Thymus (tissue), 11 donors: ENCODE results near the gene AUH. TPM values are rescaled to one million over a fixed set of nuclear protein-coding genes. Genes with fewer than 3 reads are reported as not detected.

Source experiments
- DNase-seq, 9 donors: peaks; one replicate each; pipeline ENCODE4 v3.0.0-alpha.2; 2013; ENCODE audit warnings: low spot score in 9 of 9, low read depth in 6 of 9, missing footprints in 1 of 9
- H3K27ac ChIP-seq, 2 donors: one replicate each; pipeline ENCODE4 v1.5.1; 2013; ENCODE audit warnings: control low read depth in 1 of 2, low read depth in 1 of 2, low read length in 1 of 2, mild to moderate bottlenecking in 1 of 2, moderate library complexity in 1 of 2
- H3K27me3 ChIP-seq, 2 donors: one replicate each; pipeline ENCODE4 v1.5.1; 2013; ENCODE audit warnings: low read length in 1 of 2; ENCODE audit not compliant: control insufficient read depth in 2 of 2, insufficient read depth in 1 of 2
- H3K36me3 ChIP-seq, 2 donors: one replicate each; pipeline ENCODE4 v1.5.1; 2013; ENCODE audit warnings: low read length in 1 of 2, mild to moderate bottlenecking in 1 of 2, moderate library complexity in 1 of 2; ENCODE audit not compliant: control insufficient read depth in 2 of 2, insufficient read depth in 2 of 2
- H3K4me1 ChIP-seq, 2 donors: one replicate each; pipeline ENCODE4 v1.5.1; 2013; ENCODE audit warnings: low read length in 2 of 2; ENCODE audit not compliant: control insufficient read depth in 2 of 2, insufficient read depth in 2 of 2
- H3K4me3 ChIP-seq, 2 donors: one replicate each; pipeline ENCODE4 v1.5.1; 2013; ENCODE audit warnings: low read length in 2 of 2, control low read depth in 1 of 2, mild to moderate bottlenecking in 1 of 2
- H3K9me3 ChIP-seq, 2 donors: one replicate each; pipeline ENCODE4 v1.5.1; 2013; ENCODE audit warnings: low read length in 1 of 2, mild to moderate bottlenecking in 1 of 2; ENCODE audit not compliant: control insufficient read depth in 2 of 2, insufficient read depth in 1 of 2
- WGBS: extraction: QIAGEN DNeasy Blood & Tissue Kit; methylation state at CpG from one replicate; pipeline ENCODE4 v1.1.7; 2013; 5-methylcytosine and 5-hydroxymethylcytosine counted together
- polyA plus RNA-seq: library from polyadenylated mRNA; stranded (reverse); fragments of 200-250 nt; gene quantifications from one replicate; pipeline ENCODE4 v1.2.3, GENCODE V29; 2013
- total RNA-seq: library from RNA; stranded (reverse); fragments of 120-200 nt; gene quantifications from one replicate; pipeline ENCODE4 v1.2.4, GENCODE V29; 2013
- donor health status: healthy.

Gene AUH
- total and polyA plus RNA-seq, 2 donors = 14.2 to 41.5 TPM

DNA sequence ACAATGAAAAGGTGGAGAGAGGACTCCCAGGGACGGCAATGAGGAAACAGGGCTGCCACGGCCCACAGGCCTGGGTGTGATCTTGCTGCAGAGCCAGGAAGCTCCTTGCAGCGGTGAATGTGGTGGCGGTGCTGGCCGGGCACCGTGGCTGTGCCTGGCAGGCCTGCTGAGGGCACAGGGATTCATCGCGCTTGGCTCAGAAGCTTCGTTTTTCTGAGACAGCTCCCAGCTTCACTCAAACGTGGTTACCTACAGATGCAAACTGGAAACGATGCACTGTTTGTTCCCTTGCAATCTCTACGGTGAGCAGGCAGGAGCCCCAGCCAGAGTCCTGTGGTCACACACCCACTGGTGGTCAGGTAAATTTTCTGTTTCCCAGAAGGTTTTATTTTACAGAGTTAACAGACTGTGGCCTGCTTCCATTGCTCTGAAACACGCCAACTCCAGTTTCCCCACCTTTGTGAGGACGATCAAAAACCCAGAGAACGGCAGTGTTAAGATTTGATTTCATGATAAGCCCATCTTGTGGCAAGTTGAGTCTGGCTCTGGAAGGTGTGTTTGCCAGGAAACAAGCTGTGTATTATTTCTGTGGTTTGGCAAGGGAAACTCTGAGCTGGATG lies 183.9 kb downstream of the AUH start:
- peak overlapping the region; percentile 62 to 86 for H3K27ac ChIP-seq
- no peaks in the 10 kb centered on the region for H3K36me3 ChIP-seq
- H3K4me1 ChIP-seq = peaks cover 8 to 20% of the 10 kb centered on the region in 2 donors
- no peaks in the 10 kb centered on the region for H3K9me3 ChIP-seq
- no peak overlapping the region for H3K4me3 ChIP-seq
- no peaks in the 10 kb centered on the region for H3K27me3 ChIP-seq
- DNase-seq = peak in 1 of 9 donors; percentile 56
- 10% methylated on average over 15 of the region's 15 CpGs for WGBS

DNA sequence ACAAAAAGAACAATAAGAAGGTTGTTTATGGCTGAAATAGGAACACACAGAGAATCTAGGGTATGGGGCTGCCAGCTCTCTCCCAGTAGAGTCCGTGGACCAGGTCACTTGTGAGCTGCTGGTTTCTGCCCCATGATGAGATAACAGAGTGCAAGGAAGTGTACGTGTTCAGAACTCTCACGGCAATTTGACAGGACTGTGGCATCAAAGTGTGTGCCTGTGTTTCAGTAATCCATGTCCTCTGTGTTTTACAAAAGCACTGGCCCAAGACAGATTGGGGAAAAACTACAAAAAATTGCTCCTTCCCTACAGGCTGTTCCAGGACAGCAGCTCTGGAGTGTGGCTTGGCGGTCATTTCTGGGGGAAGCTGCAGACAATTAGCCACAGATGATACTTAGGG lies 184.6 kb downstream of the AUH start:
- Histone ChIP-seq H3K4me3 (no peak overlapping the region), H3K36me3 (no peaks in the 10 kb centered on the region), H3K27me3 (no peaks in the 10 kb centered on the region), H3K27ac (peak overlapping the region; percentile 62 to 86), H3K9me3 (no peaks in the 10 kb centered on the region), H3K4me1 (peaks cover 8 to 19% of the 10 kb centered on the region in 2 donors)
- no peak for DNase-seq
- WGBS = 90% methylated on average over 4 of the region's 4 CpGs

DNA sequence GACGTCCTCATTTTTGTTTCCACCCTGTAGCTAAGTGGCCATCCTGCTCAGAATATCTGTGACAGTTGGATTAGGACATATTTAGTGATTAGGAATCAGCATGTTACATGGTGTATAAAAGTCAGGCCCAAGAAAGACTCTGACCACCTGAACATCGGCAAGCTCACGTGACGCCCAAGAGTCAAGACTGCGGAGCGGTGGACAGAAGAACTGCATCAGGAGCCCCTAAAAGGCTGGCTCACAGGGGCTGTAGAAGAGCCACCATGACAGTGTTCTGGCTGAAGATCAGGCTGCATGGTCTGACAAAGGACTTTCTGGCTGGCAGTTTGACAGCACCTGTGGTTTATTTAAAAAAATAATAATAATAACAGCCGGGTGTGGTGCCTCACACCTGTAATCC lies 185.3 kb downstream of the AUH start:
- 98% methylated on average over 7 of the region's 7 CpGs for WGBS
- H3K4me1 ChIP-seq = peaks cover 8 to 19% of the 10 kb centered on the region in 2 donors
- no peak for DNase-seq

DNA sequence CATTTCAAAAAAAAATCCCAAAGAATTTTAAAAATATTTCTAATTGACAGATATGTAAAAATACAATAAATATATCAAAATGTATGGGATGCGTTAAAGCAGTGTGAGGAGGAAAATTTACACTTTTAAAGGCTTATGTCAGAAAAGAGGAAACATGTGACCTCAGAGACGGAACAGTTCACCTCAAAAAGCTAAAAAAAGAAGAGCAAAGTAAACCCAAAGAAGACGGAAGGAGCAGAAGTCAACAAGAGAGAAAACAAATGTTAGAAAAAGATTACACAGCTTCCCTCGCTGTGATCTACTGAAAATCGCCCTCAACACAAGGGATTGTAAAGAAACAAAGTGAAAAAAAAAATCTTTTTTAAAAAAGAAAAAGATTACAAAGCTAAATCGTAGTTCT lies 186.9 kb downstream of the AUH start:
- Histone ChIP-seq H3K27ac (peak overlapping the region in 1 of 2 donors; percentile 31), H3K4me1 (peaks cover 8 to 19% of the 10 kb centered on the region in 2 donors), H3K9me3 (no peaks in the 10 kb centered on the region), H3K36me3 (no peaks in the 10 kb centered on the region), H3K27me3 (no peaks in the 10 kb centered on the region), H3K4me3 (no peak overlapping the region)
- 11% methylated on average over 6 of the region's 6 CpGs for WGBS
- DNase-seq = peak in 4 of 9 donors; percentile 39 to 81 (median 51)

More for the DNA sequence above, 185.3 kb downstream of the AUH start:
- H3K27me3 ChIP-seq = no peaks in the 10 kb centered on the region
- no peak overlapping the region for H3K4me3 ChIP-seq
- no peak overlapping the region for H3K27ac ChIP-seq
- no peaks in the 10 kb centered on the region for H3K9me3 ChIP-seq
- H3K36me3 ChIP-seq = no peaks in the 10 kb centered on the region

DNA sequence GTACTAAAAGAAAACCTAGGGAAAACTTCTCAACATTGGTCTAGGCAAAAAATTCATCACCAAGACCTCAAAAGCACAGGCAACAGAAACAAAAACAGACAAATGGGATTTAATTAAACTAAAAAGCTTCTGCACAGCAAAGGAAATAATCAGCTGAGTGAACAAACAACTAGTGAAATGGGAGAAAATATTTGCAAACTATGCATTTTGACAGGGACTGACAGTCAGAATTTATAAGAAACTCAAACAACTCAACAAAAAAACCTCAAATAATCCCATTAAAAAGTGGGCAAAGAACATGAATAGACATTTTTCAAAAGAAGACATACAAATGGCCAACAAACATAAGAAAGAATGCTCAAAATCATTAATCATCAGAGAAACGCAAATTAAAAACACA lies 189.4 kb downstream of the AUH start:
- Histone ChIP-seq H3K4me3 (no peak overlapping the region), H3K27me3 (no peaks in the 10 kb centered on the region), H3K36me3 (no peaks in the 10 kb centered on the region), H3K9me3 (no peaks in the 10 kb centered on the region), H3K4me1 (peaks cover 2 to 5% of the 10 kb centered on the region in 2 donors), H3K27ac (no peak overlapping the region)
- 95% methylated on average over 1 of the region's 1 CpG for WGBS
- DNase-seq = no peak

DNA sequence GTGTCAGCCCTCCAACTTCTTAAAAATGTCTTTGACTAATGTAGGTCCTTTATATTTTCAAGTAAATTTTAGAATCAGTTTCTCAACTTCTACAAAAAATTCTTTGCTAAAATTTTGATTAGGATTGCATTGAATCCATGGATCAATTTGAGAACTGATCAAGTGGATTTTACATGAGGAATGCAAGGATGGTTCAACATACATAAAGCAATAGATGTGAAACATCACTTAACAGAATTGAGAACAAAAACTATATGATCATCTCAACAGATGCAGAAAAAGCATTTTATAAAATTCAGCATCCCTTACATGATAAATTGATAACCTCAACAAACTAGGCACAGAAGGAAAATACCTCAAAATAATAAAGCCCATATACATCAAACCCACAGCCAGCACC lies 190.8 kb downstream of the AUH start:
- Histone ChIP-seq H3K4me3 (no peak overlapping the region), H3K36me3 (no peaks in the 10 kb centered on the region), H3K4me1 (no peaks in the 10 kb centered on the region), H3K27me3 (no peaks in the 10 kb centered on the region), H3K9me3 (no peaks in the 10 kb centered on the region), H3K27ac (no peak overlapping the region)
- no peak for DNase-seq

DNA sequence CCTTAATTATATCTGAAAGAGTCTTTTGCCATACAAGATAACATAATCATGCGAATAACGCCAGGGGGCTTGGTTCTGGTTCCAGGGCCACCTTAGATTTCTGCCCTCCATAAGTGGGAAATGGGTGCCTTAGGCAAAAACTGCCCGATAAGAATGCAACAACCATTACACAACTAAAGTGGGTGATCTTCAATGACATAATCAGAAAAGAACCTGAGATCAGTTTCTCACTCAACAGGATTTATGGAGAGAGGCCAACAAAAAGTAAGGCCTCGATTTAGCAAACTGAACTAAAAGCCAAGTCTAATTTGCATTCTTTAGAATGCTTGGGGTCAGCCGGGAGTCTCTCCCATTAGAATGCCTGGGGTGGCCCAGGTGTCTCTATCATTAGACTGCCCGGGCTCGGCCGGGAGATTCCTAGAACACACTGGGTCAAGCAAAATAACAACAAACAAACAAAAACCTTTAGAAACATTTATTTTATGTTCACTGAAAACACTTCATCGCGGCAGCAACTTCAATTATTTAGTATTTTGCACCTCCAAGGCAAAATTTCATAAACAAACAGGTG lies 194.8 kb downstream of the AUH start:
- no peak overlapping the region for H3K27ac ChIP-seq
- no peaks in the 10 kb centered on the region for H3K9me3 ChIP-seq
- peaks cover 32 to 35% of the 10 kb centered on the region in 2 donors for H3K4me1 ChIP-seq
- H3K4me3 ChIP-seq = no peak overlapping the region
- H3K27me3 ChIP-seq = no peaks in the 10 kb centered on the region
- 94% methylated on average over 10 of the region's 10 CpGs for WGBS
- DNase-seq = no peak
- H3K36me3 ChIP-seq = no peaks in the 10 kb centered on the region

DNA sequence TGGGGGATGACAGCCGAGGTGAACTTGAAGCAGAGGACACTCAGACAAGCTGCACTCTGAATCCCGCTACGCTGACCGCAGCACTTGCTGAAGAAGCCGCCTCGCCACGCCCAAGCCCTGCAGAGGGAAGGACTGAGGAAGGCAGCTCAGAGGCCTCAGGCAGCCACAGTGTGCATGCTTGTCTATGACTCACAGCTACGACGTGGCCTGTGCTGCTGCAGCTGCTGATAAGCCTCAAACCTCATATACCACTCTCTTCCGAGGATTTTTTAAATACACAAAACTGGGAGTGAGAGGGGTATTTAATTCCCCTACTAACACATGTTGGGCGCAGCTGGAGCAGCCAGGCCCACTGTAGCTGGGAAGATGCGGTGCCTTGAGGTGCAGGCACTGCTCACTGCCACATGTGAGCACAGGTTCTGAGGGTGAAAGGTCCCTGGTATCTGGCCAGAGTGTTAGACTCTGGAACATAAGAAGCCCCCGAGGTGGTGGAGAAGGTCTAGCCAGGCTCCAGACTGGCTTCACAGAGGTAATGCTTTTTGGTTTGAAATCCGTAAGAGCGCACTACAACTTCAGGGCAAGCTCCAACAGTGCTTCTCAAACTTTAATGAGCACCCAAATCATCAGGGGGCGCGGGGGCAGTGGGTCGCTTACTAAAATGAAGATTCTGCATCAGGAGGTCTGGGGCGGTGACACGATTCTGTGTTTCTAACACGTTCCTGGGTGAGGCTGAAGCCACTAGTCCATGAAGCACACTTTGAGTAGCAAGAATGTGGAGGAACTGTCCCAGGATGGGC lies 196.8 kb downstream of the AUH start:
- no peaks in the 10 kb centered on the region for H3K9me3 ChIP-seq
- peaks cover 32 to 51% of the 10 kb centered on the region in 2 donors for H3K4me1 ChIP-seq
- no peaks in the 10 kb centered on the region for H3K27me3 ChIP-seq
- H3K4me3 ChIP-seq = no peak overlapping the region
- H3K36me3 ChIP-seq = no peaks in the 10 kb centered on the region
- DNase-seq = peak in 4 of 9 donors; percentile 34 to 73 (median 49)
- 50% methylated on average over 21 of the region's 21 CpGs for WGBS
- H3K27ac ChIP-seq = peak overlapping the region; percentile 55 to 87
